Astrocyte of the spinal cord (primary cell): ENCODE results near the gene PMEL.
"Not testable (repeated sequence)": the region's sequence is repeated elsewhere in the genome, so short reads cannot be mapped to it uniquely, and the experiment has no call there.

ENCODE experiments used
- DNase-seq: peaks from one replicate; pipeline ENCODE4 v3.0.0; 2011; ENCODE audit warnings: low read depth, low spot score
- H3K4me3 ChIP-seq: 2 replicates; pipeline ENCODE4 v1.5.1; 2011; ENCODE audit warnings: low read depth, mild to moderate bottlenecking, low read length, moderate library complexity
- in situ Hi-C: cut with HindIII; loops from 2 replicates; pipeline ENCODE4 v1.10.0; 2017; ENCODE audit warnings: low sequenced_read_pairs
- TF ChIP-seq, protein P1 (sequence below): IDR thresholded peaks from 2 replicates; pipeline ENCODE4 v1.5.1; 2012; ENCODE audit warnings: low read depth, mild to moderate bottlenecking, low read length, inconsistent platforms

The PMEL gene

GRCh38 chr12:55922126-55922525 lies 43.7 kb downstream of the PMEL start:
- in situ Hi-C loops: no loop called here
- H3K4me3 ChIP-seq: no peak overlapping the region
- no peak for DNase-seq
- TF ChIP-seq, protein P1, sequence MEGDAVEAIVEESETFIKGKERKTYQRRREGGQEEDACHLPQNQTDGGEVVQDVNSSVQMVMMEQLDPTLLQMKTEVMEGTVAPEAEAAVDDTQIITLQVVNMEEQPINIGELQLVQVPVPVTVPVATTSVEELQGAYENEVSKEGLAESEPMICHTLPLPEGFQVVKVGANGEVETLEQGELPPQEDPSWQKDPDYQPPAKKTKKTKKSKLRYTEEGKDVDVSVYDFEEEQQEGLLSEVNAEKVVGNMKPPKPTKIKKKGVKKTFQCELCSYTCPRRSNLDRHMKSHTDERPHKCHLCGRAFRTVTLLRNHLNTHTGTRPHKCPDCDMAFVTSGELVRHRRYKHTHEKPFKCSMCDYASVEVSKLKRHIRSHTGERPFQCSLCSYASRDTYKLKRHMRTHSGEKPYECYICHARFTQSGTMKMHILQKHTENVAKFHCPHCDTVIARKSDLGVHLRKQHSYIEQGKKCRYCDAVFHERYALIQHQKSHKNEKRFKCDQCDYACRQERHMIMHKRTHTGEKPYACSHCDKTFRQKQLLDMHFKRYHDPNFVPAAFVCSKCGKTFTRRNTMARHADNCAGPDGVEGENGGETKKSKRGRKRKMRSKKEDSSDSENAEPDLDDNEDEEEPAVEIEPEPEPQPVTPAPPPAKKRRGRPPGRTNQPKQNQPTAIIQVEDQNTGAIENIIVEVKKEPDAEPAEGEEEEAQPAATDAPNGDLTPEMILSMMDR: no peak

GRCh38 chr12:55919032-55919431 lies 46.8 kb downstream of the PMEL start:
- DNase-seq, H3K4me3 ChIP-seq, in situ Hi-C loops: not testable (repeated sequence)

DNA sequence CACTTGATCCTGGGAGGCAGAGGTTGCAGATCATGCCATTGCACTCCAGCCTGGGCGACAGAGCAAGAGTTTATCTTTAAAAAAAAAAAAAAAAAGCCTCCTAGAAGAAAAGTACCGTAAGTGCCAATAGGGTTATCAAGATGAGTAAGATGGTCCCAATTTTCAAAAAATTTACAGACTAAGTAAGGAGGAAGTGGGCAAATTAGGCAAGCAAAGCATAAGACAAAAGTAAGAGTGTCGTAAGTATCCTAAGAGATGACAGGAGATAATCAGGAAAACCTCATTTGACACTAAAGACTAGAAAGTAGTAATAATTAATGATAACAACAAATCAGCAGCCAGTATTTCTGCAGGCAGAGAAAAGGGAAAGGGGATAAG lies 50.4 kb downstream of the PMEL start:
- TF ChIP-seq, protein P1: no peak
- DNase-seq: no peak
- H3K4me3 ChIP-seq: no peak overlapping the region
- in situ Hi-C loops: no loop called here

GRCh38 chr12:55912908-55913307 lies 52.9 kb downstream of the PMEL start:
- no peak for DNase-seq
- no peak overlapping the region for H3K4me3 ChIP-seq
- TF ChIP-seq, protein P1: no peak
- in situ Hi-C loops: no loop called here

DNA sequence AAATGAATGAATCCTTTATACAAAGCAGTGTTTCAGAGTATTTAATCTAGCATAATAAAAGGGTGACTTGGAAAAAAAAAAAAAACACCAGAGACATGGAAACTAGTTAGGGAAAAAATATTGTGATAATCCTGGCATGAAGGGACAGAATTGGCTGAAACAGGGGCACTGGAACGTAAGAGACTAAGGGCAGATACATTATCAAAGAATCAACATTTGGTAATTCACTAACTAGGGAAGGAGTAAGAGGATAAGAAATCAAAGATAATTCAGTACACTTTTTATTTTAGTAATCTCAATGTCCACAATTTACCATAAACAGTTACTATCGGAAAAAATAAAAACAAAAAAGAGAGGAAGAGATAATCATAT lies 56.3 kb downstream of the PMEL start:
- no peak for DNase-seq
- no peak overlapping the region for H3K4me3 ChIP-seq
- in situ Hi-C loops: no loop called here
- TF ChIP-seq, protein P1: no peak

- in situ Hi-C loops: no loop called here
- no peak overlapping the region for H3K4me3 ChIP-seq
- DNase-seq: peak; percentile 25
- TF ChIP-seq, protein P1: no peak
Measured at GRCh38 chr12:55908726-55909512, 56.9 kb downstream of the PMEL start.

DNA sequence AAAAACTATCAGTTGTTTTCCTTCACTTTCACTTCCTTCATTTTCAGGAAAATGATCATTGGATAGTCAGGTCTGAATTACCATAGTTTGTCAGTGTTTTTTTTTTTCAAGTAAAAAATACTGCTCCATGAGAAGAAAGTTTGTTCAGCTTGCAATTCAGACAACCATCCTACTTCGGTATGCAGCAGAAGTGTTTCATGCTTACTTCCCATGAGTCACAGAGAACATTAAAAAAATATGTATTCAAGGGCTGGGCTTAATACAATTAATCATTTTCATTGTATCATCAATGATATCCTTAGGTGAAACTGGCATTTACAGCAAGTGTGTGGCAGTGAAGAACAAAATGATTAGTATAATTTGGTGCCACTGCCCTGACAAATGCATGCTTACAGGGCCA lies 59.8 kb downstream of the PMEL start:
- H3K4me3 ChIP-seq: no peak overlapping the region
- peak; percentile 37 for DNase-seq
- TF ChIP-seq, protein P1: no peak
- in situ Hi-C loops: no loop called here
